ENCODE results near the gene DNAH10. TPM values are rescaled to one million over a fixed set of nuclear protein-coding genes. Genes with fewer than 3 reads are reported as not detected.
"Not testable (repeated sequence)": the region's sequence is repeated elsewhere in the genome, so short reads cannot be mapped to it uniquely, and the experiment has no call there.

Gene DNAH10
- total and polyA plus RNA-seq, 12 donors, result 0.06 to 1.5 (median 0.28) TPM

DNA sequence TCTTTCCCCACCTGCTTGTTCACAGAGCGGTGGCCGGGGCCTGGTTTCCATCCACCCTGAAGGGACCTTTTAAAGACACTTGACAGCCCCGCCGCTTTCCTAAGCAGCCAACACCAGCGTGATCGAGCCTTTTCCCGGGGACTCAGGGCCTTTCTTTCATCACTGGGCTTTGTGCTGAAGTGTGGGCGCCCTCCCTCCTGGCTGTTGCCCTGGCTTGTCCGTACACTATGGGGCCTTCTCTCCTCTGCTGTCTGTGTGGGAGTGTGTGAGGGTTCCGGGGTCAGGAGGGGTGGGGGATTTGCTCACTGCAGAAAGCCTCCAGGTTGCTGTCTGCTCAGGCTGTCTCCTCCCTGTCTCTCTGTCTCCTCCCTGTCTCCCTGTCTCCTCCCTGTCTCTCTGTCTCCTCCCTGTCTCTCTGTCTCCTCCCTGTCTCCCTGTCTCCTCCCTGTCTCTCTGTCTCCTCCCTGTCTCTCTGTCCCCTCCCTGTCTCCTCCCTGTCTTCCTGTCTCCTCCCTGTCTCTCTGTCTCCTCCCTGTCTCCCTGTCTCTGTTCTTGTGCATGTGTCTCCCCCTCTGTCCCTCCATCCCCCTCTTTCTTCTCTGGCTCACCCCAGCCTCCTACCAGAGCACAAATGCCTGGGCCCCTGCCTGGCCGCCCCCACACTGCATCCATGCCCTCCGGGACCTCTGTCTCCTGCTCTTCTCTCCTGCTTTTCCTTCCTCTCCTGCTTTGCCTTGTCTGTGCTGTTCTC is 145.8 kb downstream of the DNAH10 start:
- Histone ChIP-seq H3K27me3 (no peaks in the 10 kb centered on the region), H3K36me3 (replicated peaks in 1 of 2) (no peaks in the 10 kb centered on the region), H3K4me3 (no peak overlapping the region), H3K27ac (no peak overlapping the region), H3K9me3 (replicated peaks in 1 of 3) (no peaks in the 10 kb centered on the region), H3K4me1 (replicated peaks in 1 of 2) (no peaks in the 10 kb centered on the region)
- 66 to 76% (median 69%) methylated on average over 12 of the region's 12 CpGs for WGBS, 4 donors
- intact Hi-C loops (cut with DNase I), result loop anchor here (5.0 to 10.0 kb wide), 3 partner anchors 59 to 124 kb away; no protein-coding TSS in a partner anchor
- TF ChIP-seq POLR2A (IDR thresholded peaks at IDR 0.05), result no peak
- TF ChIP-seq, protein P1, sequence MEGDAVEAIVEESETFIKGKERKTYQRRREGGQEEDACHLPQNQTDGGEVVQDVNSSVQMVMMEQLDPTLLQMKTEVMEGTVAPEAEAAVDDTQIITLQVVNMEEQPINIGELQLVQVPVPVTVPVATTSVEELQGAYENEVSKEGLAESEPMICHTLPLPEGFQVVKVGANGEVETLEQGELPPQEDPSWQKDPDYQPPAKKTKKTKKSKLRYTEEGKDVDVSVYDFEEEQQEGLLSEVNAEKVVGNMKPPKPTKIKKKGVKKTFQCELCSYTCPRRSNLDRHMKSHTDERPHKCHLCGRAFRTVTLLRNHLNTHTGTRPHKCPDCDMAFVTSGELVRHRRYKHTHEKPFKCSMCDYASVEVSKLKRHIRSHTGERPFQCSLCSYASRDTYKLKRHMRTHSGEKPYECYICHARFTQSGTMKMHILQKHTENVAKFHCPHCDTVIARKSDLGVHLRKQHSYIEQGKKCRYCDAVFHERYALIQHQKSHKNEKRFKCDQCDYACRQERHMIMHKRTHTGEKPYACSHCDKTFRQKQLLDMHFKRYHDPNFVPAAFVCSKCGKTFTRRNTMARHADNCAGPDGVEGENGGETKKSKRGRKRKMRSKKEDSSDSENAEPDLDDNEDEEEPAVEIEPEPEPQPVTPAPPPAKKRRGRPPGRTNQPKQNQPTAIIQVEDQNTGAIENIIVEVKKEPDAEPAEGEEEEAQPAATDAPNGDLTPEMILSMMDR (IDR thresholded peaks at IDR 0.05), result no peak
- DNase-seq, result no peak

DNA sequence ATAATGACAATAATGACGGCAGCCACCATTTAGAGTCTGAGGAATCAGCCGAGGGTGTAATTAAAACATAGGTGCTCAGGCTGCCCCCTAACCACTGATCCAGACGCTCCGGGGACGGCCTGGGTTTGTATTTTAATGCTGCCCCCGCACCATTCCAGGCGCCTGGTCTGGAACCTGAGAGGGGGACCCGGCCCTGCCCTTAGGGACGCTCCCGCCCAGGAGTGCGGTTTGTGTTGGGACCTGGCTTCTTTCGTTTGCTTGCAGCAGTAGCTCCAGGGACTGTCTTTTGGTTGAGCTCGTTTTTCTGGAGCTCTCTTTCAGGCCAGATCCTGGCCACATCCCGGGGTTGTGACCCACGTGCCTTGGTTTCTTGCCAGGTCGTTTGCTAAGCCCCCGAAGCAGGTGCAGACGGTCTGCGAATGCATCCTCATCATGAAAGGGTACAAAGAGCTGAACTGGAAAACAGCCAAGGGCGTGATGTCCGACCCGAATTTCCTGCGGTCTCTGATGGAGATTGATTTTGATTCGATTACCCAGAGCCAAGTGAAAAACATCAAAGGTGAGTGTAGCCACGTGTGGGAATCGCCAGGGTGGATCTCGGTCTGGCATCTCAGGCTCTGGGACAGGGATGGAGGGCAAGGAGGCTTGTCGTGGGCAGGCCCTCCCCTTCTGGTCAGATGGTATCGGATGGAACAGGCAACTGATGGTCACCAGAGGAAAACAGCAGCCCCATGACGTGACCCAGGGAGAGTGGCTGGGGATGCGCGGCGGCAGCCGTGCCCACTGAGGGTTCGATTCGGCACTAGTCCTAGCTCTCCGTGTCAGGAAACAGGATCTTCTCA is 147.0 kb downstream of the DNAH10 start:
- H3K36me3 ChIP-seq (replicated peaks in 1 of 2), result no peaks in the 10 kb centered on the region
- no peak for DNase-seq
- intact Hi-C loops (cut with DNase I), result loop anchor here (5.0 to 10.0 kb wide), 3 partner anchors 58 to 123 kb away; no protein-coding TSS in a partner anchor
- no peak overlapping the region for H3K27ac ChIP-seq
- no peaks in the 10 kb centered on the region for H3K9me3 ChIP-seq (replicated peaks in 1 of 3)
- H3K4me1 ChIP-seq (replicated peaks in 1 of 2), result no peaks in the 10 kb centered on the region
- no peaks in the 10 kb centered on the region for H3K27me3 ChIP-seq
- TF ChIP-seq, protein P1 (IDR thresholded peaks at IDR 0.05), result no peak
- TF ChIP-seq POLR2A (IDR thresholded peaks at IDR 0.05), result no peak
- WGBS, 4 donors, result 81 to 87% (median 84%) methylated on average over 24 to 37 of the region's 37 CpGs
- H3K4me3 ChIP-seq, result no peak overlapping the region

DNA sequence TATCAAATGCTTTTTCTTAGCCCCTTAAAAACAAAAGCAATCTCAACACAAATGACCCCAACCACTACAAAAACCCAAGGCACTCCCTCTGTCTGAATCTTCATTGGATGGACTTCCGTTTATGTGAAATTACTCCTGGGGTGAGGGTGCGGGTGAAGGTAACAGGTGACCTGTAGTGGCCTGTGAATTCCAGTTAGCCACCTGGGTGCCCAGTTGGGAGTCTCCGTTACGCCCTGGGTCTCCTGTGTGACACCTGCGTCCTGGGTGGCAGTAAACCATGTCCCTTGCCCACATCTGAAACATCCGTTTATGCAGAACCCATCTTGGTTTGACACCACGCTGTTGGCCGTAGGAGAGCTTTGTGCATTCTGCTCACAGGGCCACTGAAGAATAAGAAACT is 148.0 kb downstream of the DNAH10 start:
- TF ChIP-seq, protein P1 (IDR thresholded peaks at IDR 0.05), result no peak
- no peak for TF ChIP-seq POLR2A (IDR thresholded peaks at IDR 0.05)
- H3K9me3 ChIP-seq (replicated peaks in 1 of 3), result no peaks in the 10 kb centered on the region
- no peaks in the 10 kb centered on the region for H3K27me3 ChIP-seq
- H3K27ac ChIP-seq, result no peak overlapping the region
- H3K4me1 ChIP-seq (replicated peaks in 1 of 2), result no peaks in the 10 kb centered on the region
- no peak for DNase-seq
- H3K4me3 ChIP-seq, result no peak overlapping the region
- 94 to 98% (median 96%) methylated on average over 5 to 8 of the region's 8 CpGs for WGBS, 4 donors
- intact Hi-C loops (cut with DNase I), result no loop called here
- H3K36me3 ChIP-seq (replicated peaks in 1 of 2), result no peaks in the 10 kb centered on the region

DNA sequence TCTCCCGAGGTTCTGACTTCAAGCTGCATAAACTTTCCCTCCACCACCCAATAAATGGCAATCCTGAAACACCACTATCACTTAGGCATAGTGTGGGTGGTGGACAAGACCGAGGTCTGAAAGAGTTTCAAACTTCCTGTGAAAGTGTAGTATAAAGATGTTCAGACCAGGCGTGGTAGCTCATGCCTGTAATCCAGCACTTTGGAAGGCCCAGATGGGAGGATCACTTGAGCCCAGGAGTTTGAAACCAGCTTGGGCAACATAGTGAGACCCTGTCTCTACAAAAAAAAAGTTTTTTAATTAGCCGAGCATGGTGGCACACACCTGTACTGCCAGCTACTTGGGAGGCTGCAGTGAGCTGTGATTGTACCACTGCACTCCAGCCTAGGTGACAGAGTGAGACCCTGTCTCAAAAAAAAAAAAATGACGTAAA is 148.7 kb downstream of the DNAH10 start:
- DNase-seq, result no peak
- H3K27me3 ChIP-seq, result no peaks in the 10 kb centered on the region
- 75 to 84% (median 78%) methylated on average over 5 of the region's 5 CpGs for WGBS, 4 donors
- intact Hi-C loops (cut with DNase I), result no loop called here
- H3K4me1 ChIP-seq (replicated peaks in 1 of 2), result no peaks in the 10 kb centered on the region
- H3K9me3 ChIP-seq (replicated peaks in 1 of 3), result no peaks in the 10 kb centered on the region
- TF ChIP-seq POLR2A (IDR thresholded peaks at IDR 0.05), result no peak
- TF ChIP-seq, protein P1 (IDR thresholded peaks at IDR 0.05), result no peak
- no peak overlapping the region for H3K27ac ChIP-seq
- no peaks in the 10 kb centered on the region for H3K36me3 ChIP-seq (replicated peaks in 1 of 2)
- H3K4me3 ChIP-seq, result no peak overlapping the region

DNA sequence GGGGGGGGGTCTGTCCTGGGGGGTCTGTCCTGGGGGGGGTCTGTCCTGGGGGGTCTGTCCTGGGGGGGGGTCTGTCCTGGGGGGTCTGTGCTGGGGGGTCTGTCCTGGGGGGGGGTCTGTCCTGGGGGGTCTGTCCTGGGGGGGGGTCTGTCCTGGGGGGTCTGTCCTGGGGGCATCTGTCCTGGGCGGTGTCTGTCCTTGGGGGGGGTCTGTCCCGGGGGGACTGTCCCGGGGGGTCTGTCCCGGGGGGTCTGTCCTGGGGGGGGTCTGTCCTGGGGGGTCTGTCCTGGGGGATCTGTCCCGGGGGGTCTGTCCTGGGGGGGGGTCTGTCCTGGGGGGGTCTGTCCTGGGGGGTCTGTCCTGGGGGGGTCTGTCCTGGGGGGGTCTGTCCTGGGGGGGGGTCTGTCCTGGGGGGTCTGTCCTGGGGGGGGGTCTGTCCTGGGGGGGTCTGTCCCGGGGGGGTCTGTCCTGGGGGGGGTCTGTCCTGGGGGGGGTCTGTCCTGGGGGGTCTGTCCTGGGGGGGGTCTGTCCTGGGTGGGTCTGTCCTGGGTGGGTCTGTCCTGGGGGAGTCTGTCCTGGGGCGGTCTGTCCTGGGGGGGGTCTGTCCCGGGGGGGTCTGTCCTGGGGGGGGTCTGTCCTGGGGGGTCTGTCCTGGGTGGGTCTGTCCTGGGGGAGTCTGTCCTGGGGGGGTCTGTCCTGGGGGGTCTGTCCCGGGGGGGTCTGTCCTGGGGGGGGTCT is 149.7 kb downstream of the DNAH10 start:
- H3K4me3 ChIP-seq; H3K27ac ChIP-seq; intact Hi-C loops (cut with DNase I); H3K36me3 ChIP-seq (replicated peaks in 1 of 2); DNase-seq; H3K4me1 ChIP-seq (replicated peaks in 1 of 2); H3K27me3 ChIP-seq; H3K9me3 ChIP-seq (replicated peaks in 1 of 3): not testable (repeated sequence)
- WGBS, 4 donors, result 76 to 83% methylated on average over 7 to 9 of the region's 9 CpGs; no CpG with 5 or more reads in 2 of the 4 donors

Data from adrenal gland (tissue), 12 donors.